Effector memory CD4-positive, alpha-beta T cell (primary cell): ENCODE results near the gene RBM33.

ENCODE experiments used
- DNase-seq, 3 donors: peaks; one replicate each; pipeline ENCODE4 v3.0.0-alpha.2; 2020
- H3K27ac ChIP-seq: 2 replicates; pipeline ENCODE4 v1.7.0; 2013; ENCODE audit warnings: mild to moderate bottlenecking, low read length, moderate library complexity; ENCODE audit not compliant: insufficient read depth, poor library complexity, severe bottlenecking
- H3K27me3 ChIP-seq: replicated peaks from 2 replicates; pipeline ENCODE4 v1.7.0; 2013; ENCODE audit warnings: mild to moderate bottlenecking, low read length; ENCODE audit not compliant: insufficient read depth, control insufficient read depth, poor library complexity, severe bottlenecking
- H3K36me3 ChIP-seq: 2 replicates; pipeline ENCODE4 v1.7.0; 2013; ENCODE audit warnings: mild to moderate bottlenecking, low read length, moderate library complexity; ENCODE audit not compliant: control insufficient read depth, insufficient read depth
- H3K4me1 ChIP-seq: 2 replicates; pipeline ENCODE4 v1.7.0; 2013; ENCODE audit warnings: low read length, mild to moderate bottlenecking; ENCODE audit not compliant: control insufficient read depth, insufficient read depth, poor library complexity, severe bottlenecking
- H3K4me3 ChIP-seq: 2 replicates; pipeline ENCODE4 v1.7.0; 2013; ENCODE audit warnings: low read length, low read depth, mild to moderate bottlenecking; ENCODE audit not compliant: insufficient read depth, poor library complexity, severe bottlenecking
- H3K9me3 ChIP-seq: 2 replicates; pipeline ENCODE4 v1.7.0; 2013; ENCODE audit warnings: mild to moderate bottlenecking, low read length, moderate library complexity; ENCODE audit not compliant: control insufficient read depth

The RBM33 gene

GRCh38 chr7:155700847-155701246, 56.4 kb downstream of the RBM33 start:
- Histone ChIP-seq H3K27ac (no peak overlapping the region), H3K27me3 (no peaks in the 10 kb centered on the region), H3K4me1 (no peaks in the 10 kb centered on the region), H3K36me3 (peaks cover 43% of the 10 kb centered on the region), H3K4me3 (no peak overlapping the region), H3K9me3 (no peaks in the 10 kb centered on the region)
- no peak for DNase-seq

GRCh38 chr7:155701972-155702544, 57.6 kb downstream of the RBM33 start:
- Histone ChIP-seq H3K27ac (no peak overlapping the region), H3K4me1 (no peaks in the 10 kb centered on the region), H3K36me3 (peaks cover 55% of the 10 kb centered on the region), H3K9me3 (no peaks in the 10 kb centered on the region), H3K27me3 (no peaks in the 10 kb centered on the region), H3K4me3 (no peak overlapping the region)
- no peak for DNase-seq

- H3K4me1 ChIP-seq: no peaks in the 10 kb centered on the region
- DNase-seq: no peak
- H3K27me3 ChIP-seq: no peaks in the 10 kb centered on the region
- H3K9me3 ChIP-seq: no peaks in the 10 kb centered on the region
- no peak overlapping the region for H3K27ac ChIP-seq
- H3K4me3 ChIP-seq: no peak overlapping the region
- peaks cover 60% of the 10 kb centered on the region for H3K36me3 ChIP-seq
Measured at GRCh38 chr7:155702616-155703015, 58.2 kb downstream of the RBM33 start.

GRCh38 chr7:155705623-155706360, 61.3 kb downstream of the RBM33 start:
- no peak for DNase-seq
- no peaks in the 10 kb centered on the region for H3K9me3 ChIP-seq
- H3K4me1 ChIP-seq: no peaks in the 10 kb centered on the region
- H3K27ac ChIP-seq: no peak overlapping the region
- peaks cover 79% of the 10 kb centered on the region for H3K36me3 ChIP-seq
- H3K27me3 ChIP-seq: no peaks in the 10 kb centered on the region
- no peak overlapping the region for H3K4me3 ChIP-seq

- H3K4me3 ChIP-seq: no peak overlapping the region
- no peaks in the 10 kb centered on the region for H3K4me1 ChIP-seq
- peaks cover 79% of the 10 kb centered on the region for H3K36me3 ChIP-seq
Measured at GRCh38 chr7:155706376-155706775, 61.9 kb downstream of the RBM33 start.

GRCh38 chr7:155709453-155709852, 65.0 kb downstream of the RBM33 start:
- no peak overlapping the region for H3K27ac ChIP-seq
- no peak overlapping the region for H3K4me3 ChIP-seq
- peaks cover 77% of the 10 kb centered on the region for H3K36me3 ChIP-seq
- H3K27me3 ChIP-seq: no peaks in the 10 kb centered on the region
- no peaks in the 10 kb centered on the region for H3K4me1 ChIP-seq
- DNase-seq: no peak
- H3K9me3 ChIP-seq: no peaks in the 10 kb centered on the region

More at GRCh38 chr7:155706376-155706775, 61.9 kb downstream of the RBM33 start:
- DNase-seq: no peak
- no peak overlapping the region for H3K27ac ChIP-seq
- H3K9me3 ChIP-seq: no peaks in the 10 kb centered on the region
- no peaks in the 10 kb centered on the region for H3K27me3 ChIP-seq

- Histone ChIP-seq H3K4me1 (no peaks in the 10 kb centered on the region), H3K36me3 (peaks cover 77% of the 10 kb centered on the region), H3K9me3 (no peaks in the 10 kb centered on the region), H3K27ac (no peak overlapping the region), H3K4me3 (no peak overlapping the region), H3K27me3 (no peaks in the 10 kb centered on the region)
- no peak for DNase-seq
Measured at GRCh38 chr7:155710031-155710430, 65.6 kb downstream of the RBM33 start.

GRCh38 chr7:155710530-155710929, 66.1 kb downstream of the RBM33 start:
- Histone ChIP-seq H3K4me1 (no peaks in the 10 kb centered on the region), H3K36me3 (peaks cover 76% of the 10 kb centered on the region), H3K9me3 (no peaks in the 10 kb centered on the region), H3K4me3 (no peak overlapping the region), H3K27ac (no peak overlapping the region), H3K27me3 (no peaks in the 10 kb centered on the region)
- no peak for DNase-seq

- Histone ChIP-seq H3K4me3 (no peak overlapping the region), H3K9me3 (no peaks in the 10 kb centered on the region), H3K4me1 (no peaks in the 10 kb centered on the region), H3K27ac (no peak overlapping the region), H3K36me3 (peaks cover 72% of the 10 kb centered on the region), H3K27me3 (no peaks in the 10 kb centered on the region)
- no peak for DNase-seq
Measured at GRCh38 chr7:155711081-155711480, 66.6 kb downstream of the RBM33 start.

GRCh38 chr7:155713384-155713783, 68.9 kb downstream of the RBM33 start:
- peaks cover 61% of the 10 kb centered on the region for H3K36me3 ChIP-seq

More at GRCh38 chr7:155713384-155713783, 68.9 kb downstream of the RBM33 start:
- no peaks in the 10 kb centered on the region for H3K9me3 ChIP-seq
- H3K27ac ChIP-seq: no peak overlapping the region
- no peaks in the 10 kb centered on the region for H3K4me1 ChIP-seq
- no peaks in the 10 kb centered on the region for H3K27me3 ChIP-seq
- DNase-seq: no peak
- no peak overlapping the region for H3K4me3 ChIP-seq
